HepG2 (cell line): ENCODE data around the gene TNS4. TPM values are rescaled to one million over a fixed set of nuclear protein-coding genes. Genes with fewer than 3 reads are reported as not detected.

ENCODE experiments used
- BRF2 ChIP-seq: sonication (generic); formaldehyde crosslinking; IDR thresholded peaks from 2 replicates; pipeline ENCODE4 v1.8.1; 2022; ENCODE audit warnings: mild to moderate bottlenecking, missing genetic modification reagents
- DMAP1 ChIP-seq: IDR thresholded peaks from 2 replicates; pipeline ENCODE4 v1.6.1; 2016
- E2F2 ChIP-seq: sonication (generic); formaldehyde crosslinking; IDR thresholded peaks from 2 replicates; pipeline ENCODE4 v1.4.0; 2020; ENCODE audit warnings: missing genetic modification reagents, borderline replicate concordance
- HOXA5 ChIP-seq: sonication (generic); formaldehyde crosslinking; IDR thresholded peaks from 2 replicates; pipeline ENCODE4 v1.4.0; 2020; ENCODE audit warnings: missing genetic modification reagents
- RFX5 ChIP-seq: IDR thresholded peaks from 2 replicates; pipeline ENCODE4 v1.6.1; 2011; ENCODE audit warnings: low read depth, low read length, improper control_type of control experiment
- ZNF800 ChIP-seq: sonication (generic); formaldehyde crosslinking; IDR thresholded peaks from 2 replicates; pipeline ENCODE4 v1.4.0; 2020; ENCODE audit warnings: missing genetic modification reagents
- polyA plus RNA-seq, 8 experiments: library from polyadenylated mRNA; depleted of rRNA in 3 of 8; stranded (reverse) in 7 of 8; unstranded in 1 of 8; fragments of >200 nt; fragmentation: Illumina TruSeq in 4 of 8; extraction: Trizol in 4 of 8; gene quantifications; 2 replicates each; pipeline versions ENCODE4 v1.2.1 to v1.2.3, GENCODE V29; 2011 to 2016; ENCODE audit warnings: low read depth in 4 of 8, missing spikeins in 1 of 8, mixed read lengths in 1 of 8; ENCODE audit not compliant: insufficient read depth in 1 of 8
- total RNA-seq, 5 experiments: library from RNA; depleted of rRNA; stranded (reverse); fragments of >200 nt; fragmentation: Illumina TruSeq; extraction: Trizol; gene quantifications; 2 replicates each; pipeline ENCODE4 v1.2.3, GENCODE V29; 2016; ENCODE audit warnings: low read depth in 1 of 5
- TF ChIP-seq, protein P1 (sequence below): sonication (generic); formaldehyde crosslinking; IDR thresholded peaks from 2 replicates; pipeline ENCODE4 v1.4.0; 2020; ENCODE audit warnings: missing genetic modification reagents

Gene TNS4
- total and polyA plus RNA-seq, 2 of the 13 experiments (the other 11 are each of a cell fraction or from before 2014, with no cell fraction given) = 0.58 to 2.1 TPM

GRCh38 chr17:40431231-40431602 lies 70.2 kb downstream of the TNS4 start (continued):
- TF ChIP-seq ZNF800 (CRISPR knock-in tag) (no peak), RFX5 (no peak), DMAP1 (CRISPR knock-in tag) (no peak), BRF2 (CRISPR knock-in tag) (no peak), E2F2 (CRISPR knock-in tag) (no peak), HOXA5 (no peak)
- TF ChIP-seq, protein P1, sequence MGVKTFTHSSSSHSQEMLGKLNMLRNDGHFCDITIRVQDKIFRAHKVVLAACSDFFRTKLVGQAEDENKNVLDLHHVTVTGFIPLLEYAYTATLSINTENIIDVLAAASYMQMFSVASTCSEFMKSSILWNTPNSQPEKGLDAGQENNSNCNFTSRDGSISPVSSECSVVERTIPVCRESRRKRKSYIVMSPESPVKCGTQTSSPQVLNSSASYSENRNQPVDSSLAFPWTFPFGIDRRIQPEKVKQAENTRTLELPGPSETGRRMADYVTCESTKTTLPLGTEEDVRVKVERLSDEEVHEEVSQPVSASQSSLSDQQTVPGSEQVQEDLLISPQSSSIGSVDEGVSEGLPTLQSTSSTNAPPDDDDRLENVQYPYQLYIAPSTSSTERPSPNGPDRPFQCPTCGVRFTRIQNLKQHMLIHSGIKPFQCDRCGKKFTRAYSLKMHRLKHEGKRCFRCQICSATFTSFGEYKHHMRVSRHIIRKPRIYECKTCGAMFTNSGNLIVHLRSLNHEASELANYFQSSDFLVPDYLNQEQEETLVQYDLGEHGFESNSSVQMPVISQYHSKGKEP (CRISPR knock-in tag) = no peak
